K562 (cell line): ENCODE results near the gene TBXAS1. TPM values are rescaled to one million over a fixed set of nuclear protein-coding genes. Genes with fewer than 3 reads are reported as not detected.

ENCODE experiments used
- ARID1B ChIP-seq: fragments of 450-650 bp; IDR thresholded peaks from 2 replicates; pipeline ENCODE4 v1.6.1; 2016; ENCODE audit warnings: antibody characterized with exemption, mild to moderate bottlenecking, inconsistent platforms
- ASH1L ChIP-seq: fragments of 450-650 bp; IDR thresholded peaks from 2 replicates; pipeline ENCODE4 v1.6.1; 2018; ENCODE audit warnings: borderline replicate concordance, mild to moderate bottlenecking, low read depth; ENCODE audit not compliant: partially characterized antibody
- CREB5 ChIP-seq: fragments of 250-450 bp; sonication (Bioruptor Pico); IDR thresholded peaks from 2 replicates; pipeline ENCODE4 v1.5.0; 2020; ENCODE audit warnings: mild to moderate bottlenecking
- CREM ChIP-seq: IDR thresholded peaks from 2 replicates; pipeline ENCODE4 v1.6.1; 2014; ENCODE audit warnings: antibody characterized with exemption, low read depth
- E2F3 ChIP-seq: fragments of 250-450 bp; sonication (Bioruptor Pico); IDR thresholded peaks from 2 replicates; pipeline ENCODE4 v1.4.0; 2020; ENCODE audit warnings: mild to moderate bottlenecking
- EP400 ChIP-seq: fragments of 450-650 bp; IDR thresholded peaks from 2 replicates; pipeline ENCODE4 v1.6.1; 2017; ENCODE audit warnings: antibody characterized with exemption, mild to moderate bottlenecking, moderate library complexity
- GTF2A2 ChIP-seq: IDR thresholded peaks from 2 replicates; pipeline ENCODE4 v1.6.1; 2016; ENCODE audit warnings: mild to moderate bottlenecking, missing genetic modification characterization, missing compliant biosample characterization
- HDAC2 ChIP-seq: fragments of 450-650 bp; IDR thresholded peaks from 2 replicates; pipeline ENCODE4 v1.6.1; 2016; ENCODE audit warnings: mild to moderate bottlenecking
- KAT7 ChIP-seq: sonication (generic); formaldehyde crosslinking; IDR thresholded peaks from 2 replicates; pipeline ENCODE4 v1.8.0; 2022; ENCODE audit warnings: missing genetic modification reagents, mild to moderate bottlenecking, borderline replicate concordance
- MAFF ChIP-seq: IDR thresholded peaks from 2 replicates; pipeline ENCODE4 v1.6.1; 2012; ENCODE audit warnings: low read length, improper control_type of control experiment
- MED1 ChIP-seq: sonication (generic); formaldehyde crosslinking; IDR thresholded peaks from 2 replicates; pipeline ENCODE4 v1.8.1; 2023; ENCODE audit warnings: missing genetic modification reagents, borderline replicate concordance
- NBN ChIP-seq: fragments of 450-650 bp; IDR thresholded peaks from 2 replicates; pipeline ENCODE4 v1.6.1; 2016; ENCODE audit warnings: low read depth, mild to moderate bottlenecking
- NR2F6 ChIP-seq: fragments of 450-650 bp; formaldehyde crosslinking; IDR thresholded peaks from 2 replicates; pipeline ENCODE4 v1.4.0; 2020; ENCODE audit warnings: mild to moderate bottlenecking
- OTX1 ChIP-seq: fragments of 450-650 bp; formaldehyde crosslinking; IDR thresholded peaks from 2 replicates; pipeline ENCODE4 v1.4.0; 2022; ENCODE audit warnings: mild to moderate bottlenecking
- PHTF2 ChIP-seq: fragments of 250-450 bp; sonication (Bioruptor Pico); IDR thresholded peaks from 2 replicates; pipeline ENCODE4 v1.5.0; 2021; ENCODE audit warnings: mild to moderate bottlenecking
- RBM15 ChIP-seq: fragments of 200-400 bp; formaldehyde crosslinking; IDR thresholded peaks from 2 replicates; pipeline ENCODE4 v1.6.1; 2018; ENCODE audit warnings: mild to moderate bottlenecking, low read length, moderate library complexity; ENCODE audit not compliant: insufficient read depth
- U2AF1 ChIP-seq: fragments of 200-400 bp; formaldehyde crosslinking; optimal IDR thresholded peaks from 2 replicates; pipeline ENCODE3; 2017; ENCODE audit warnings: mild to moderate bottlenecking, low read depth, low read length, moderate library complexity
- ZFP36 ChIP-seq: fragments of 150-350 bp; IDR thresholded peaks from 2 replicates; pipeline ENCODE4 v1.6.1; 2018; ENCODE audit warnings: low read length, low read depth; ENCODE audit not compliant: partially characterized antibody
- ZNF134 ChIP-seq: fragments of 250-450 bp; sonication (Bioruptor Pico); conservative IDR thresholded peaks from 2 replicates; pipeline ENCODE4 v1.4.0; 2020
- ZNF197 ChIP-seq: fragments of 200-800 bp; sonication (Bioruptor generic); IDR thresholded peaks from 2 replicates; pipeline ENCODE4 v1.6.1; 2016; ENCODE audit warnings: low read depth, missing genetic modification characterization, missing compliant biosample characterization
- ZNF253 ChIP-seq: fragments of 250-450 bp; sonication (Bioruptor Pico); conservative IDR thresholded peaks from 2 replicates; pipeline ENCODE4 v1.6.1; 2021; ENCODE audit warnings: mild to moderate bottlenecking
- ZNF444 ChIP-seq: fragments of 250-450 bp; sonication (Bioruptor Pico); IDR thresholded peaks from 2 replicates; pipeline ENCODE4 v1.4.0; 2020; ENCODE audit warnings: mild to moderate bottlenecking, moderate library complexity
- ZNF785 ChIP-seq: fragments of 250-450 bp; sonication (Bioruptor Pico); IDR thresholded peaks from 2 replicates; pipeline ENCODE4 v1.4.0; 2020; ENCODE audit warnings: mild to moderate bottlenecking
- polyA plus RNA-seq, 8 experiments: library from polyadenylated mRNA; depleted of rRNA in 4 of 8; stranded (reverse) in 5 of 8; unstranded in 3 of 8; fragments of >200 nt; fragmentation: Nextera tagmentation in 2 of 8; fragmentation: Illumina TruSeq in 1 of 8; extraction: Ambion mirVana in 2 of 8; extraction: Trizol in 1 of 8; gene quantifications; 2 replicates each; pipeline versions ENCODE4 v1.2.1 to v1.2.3, GENCODE V29; 2011 to 2014; ENCODE audit warnings: inconsistent platforms in 1 of 8, missing spikeins in 1 of 8
- total RNA-seq, 7 experiments: library from RNA; depleted of rRNA in 6 of 7; stranded (reverse); fragments of >200 nt in 6 of 7; fragmentation: Illumina TruSeq in 2 of 7; extraction: Trizol in 2 of 7; gene quantifications; 2 replicates each; pipeline versions ENCODE4 v1.2.1 to v1.2.3, GENCODE V29; 2011 to 2021; ENCODE audit warnings: low replicate concordance in 1 of 7
- TF ChIP-seq, protein P1 (sequence below): fragments of 200-800 bp; sonication (Bioruptor generic); IDR thresholded peaks from 2 replicates; pipeline ENCODE4 v1.6.1; 2016; ENCODE audit warnings: missing genetic modification characterization, missing compliant biosample characterization

Gene TBXAS1
- total and polyA plus RNA-seq, 9 of the 15 experiments (the other 6 are each of a cell fraction or from before 2014, with no cell fraction given): 1.1 to 8.3 (median 1.9) TPM

GRCh38 chr7:139914306-139915267 lies 85.5 kb downstream of the TBXAS1 start (continued):
- TF ChIP-seq, protein P1, sequence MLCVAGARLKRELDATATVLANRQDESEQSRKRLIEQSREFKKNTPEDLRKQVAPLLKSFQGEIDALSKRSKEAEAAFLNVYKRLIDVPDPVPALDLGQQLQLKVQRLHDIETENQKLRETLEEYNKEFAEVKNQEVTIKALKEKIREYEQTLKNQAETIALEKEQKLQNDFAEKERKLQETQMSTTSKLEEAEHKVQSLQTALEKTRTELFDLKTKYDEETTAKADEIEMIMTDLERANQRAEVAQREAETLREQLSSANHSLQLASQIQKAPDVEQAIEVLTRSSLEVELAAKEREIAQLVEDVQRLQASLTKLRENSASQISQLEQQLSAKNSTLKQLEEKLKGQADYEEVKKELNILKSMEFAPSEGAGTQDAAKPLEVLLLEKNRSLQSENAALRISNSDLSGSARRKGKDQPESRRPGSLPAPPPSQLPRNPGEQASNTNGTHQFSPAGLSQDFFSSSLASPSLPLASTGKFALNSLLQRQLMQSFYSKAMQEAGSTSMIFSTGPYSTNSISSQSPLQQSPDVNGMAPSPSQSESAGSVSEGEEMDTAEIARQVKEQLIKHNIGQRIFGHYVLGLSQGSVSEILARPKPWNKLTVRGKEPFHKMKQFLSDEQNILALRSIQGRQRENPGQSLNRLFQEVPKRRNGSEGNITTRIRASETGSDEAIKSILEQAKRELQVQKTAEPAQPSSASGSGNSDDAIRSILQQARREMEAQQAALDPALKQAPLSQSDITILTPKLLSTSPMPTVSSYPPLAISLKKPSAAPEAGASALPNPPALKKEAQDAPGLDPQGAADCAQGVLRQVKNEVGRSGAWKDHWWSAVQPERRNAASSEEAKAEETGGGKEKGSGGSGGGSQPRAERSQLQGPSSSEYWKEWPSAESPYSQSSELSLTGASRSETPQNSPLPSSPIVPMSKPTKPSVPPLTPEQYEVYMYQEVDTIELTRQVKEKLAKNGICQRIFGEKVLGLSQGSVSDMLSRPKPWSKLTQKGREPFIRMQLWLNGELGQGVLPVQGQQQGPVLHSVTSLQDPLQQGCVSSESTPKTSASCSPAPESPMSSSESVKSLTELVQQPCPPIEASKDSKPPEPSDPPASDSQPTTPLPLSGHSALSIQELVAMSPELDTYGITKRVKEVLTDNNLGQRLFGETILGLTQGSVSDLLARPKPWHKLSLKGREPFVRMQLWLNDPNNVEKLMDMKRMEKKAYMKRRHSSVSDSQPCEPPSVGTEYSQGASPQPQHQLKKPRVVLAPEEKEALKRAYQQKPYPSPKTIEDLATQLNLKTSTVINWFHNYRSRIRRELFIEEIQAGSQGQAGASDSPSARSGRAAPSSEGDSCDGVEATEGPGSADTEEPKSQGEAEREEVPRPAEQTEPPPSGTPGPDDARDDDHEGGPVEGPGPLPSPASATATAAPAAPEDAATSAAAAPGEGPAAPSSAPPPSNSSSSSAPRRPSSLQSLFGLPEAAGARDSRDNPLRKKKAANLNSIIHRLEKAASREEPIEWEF: peak; percentile 85; the same call in 1 of the 2 replicates
- TF ChIP-seq CREB5 (no peak), ARID1B (peak; percentile 55), GTF2A2 (tag) (no peak), RBM15 (no peak), ZNF444 (CRISPR knock-in tag) (no peak), E2F3 (CRISPR knock-in tag) (no peak), NBN (peak; percentile 69; the same call in 1 of the 2 replicates), ZNF253 (CRISPR knock-in tag) (no peak), EP400 (peak; percentile 45; the same call in 1 of the 2 replicates), OTX1 (CRISPR knock-in tag) (no peak), HDAC2 (peak; percentile 93), ZNF785 (CRISPR knock-in tag) (no peak), U2AF1 (no peak), MED1 (CRISPR knock-in tag) (no peak), MAFF (peak; percentile 99), PHTF2 (CRISPR knock-in tag) (no peak), NR2F6 (CRISPR knock-in tag) (no peak), CREM (no peak), ASH1L (no peak), ZFP36 (peak; percentile 99), ZNF197 (CRISPR knock-in tag) (no peak), ZNF134 (CRISPR knock-in tag) (no peak), KAT7 (CRISPR knock-in tag) (no peak)
